Measurements from ENCODE around the gene ZNF341.

GRCh38 chr20:33840759-33841435 is 109.1 kb downstream of the ZNF341 start:
- TF ChIP-seq POLR2A (IDR thresholded peaks at IDR 0.05; ENCODE audit: low read depth, low read length) = no peak
- TF ChIP-seq POLR2AphosphoS5 (IDR thresholded peaks at IDR 0.05; ENCODE audit: low read depth, low read length) = no peak

Measured in GM12892 (cell line).